Transverse colon (tissue), 4 donors: Measurements from ENCODE around the gene LTBP2.

Experiments used
- CTCF ChIP-seq, 5 experiments: fragments of 200-600 bp in 3 of 5; fragments of 450-650 bp in 2 of 5; sonication (generic) in 3 of 5; IDR thresholded peaks; 1 replicate in 2 of 5; 2 replicates in 3 of 5; pipeline ENCODE4 v1.5.1; 2016 to 2017; ENCODE audit warnings: antibody characterized with exemption in 5 of 5, inconsistent platforms in 3 of 5, mild to moderate bottlenecking in 2 of 5, moderate library complexity in 1 of 5
- POLR2A ChIP-seq: fragments of 450-650 bp; IDR thresholded peaks from one replicate; pipeline ENCODE4 v1.6.1; 2016; ENCODE audit warnings: antibody characterized with exemption, mild to moderate bottlenecking, moderate library complexity
- POLR2AphosphoS5 ChIP-seq, 3 donors: sonication (generic); formaldehyde crosslinking; IDR thresholded peaks; one replicate each; pipeline ENCODE4 v1.6.1; 2016; ENCODE audit warnings: antibody characterized with exemption in 3 of 3

GRCh38 chr14:74543771-74544438 is 68.1 kb downstream of the LTBP2 start:
- TF ChIP-seq CTCF (IDR thresholded peaks at IDR 0.05), result no peak
- no peak for TF ChIP-seq POLR2AphosphoS5 (IDR thresholded peaks at IDR 0.05)
- TF ChIP-seq POLR2A, result no peak
